HEK293T (cell line): Measurements from ENCODE around the gene RIPK3.

Experiments used
- CTCF ChIA-PET: fragments of 350-600 bp; formaldehyde crosslinking; extraction: SDS; loops from one replicate; lab custom pipeline; 2021; ENCODE audit warnings: antibody characterized with exemption, inconsistent platforms; lab: Yijun Ruan, JAX
- POLR2A ChIA-PET: fragments of 350-600 bp; formaldehyde crosslinking; extraction: SDS; loops from one replicate; lab custom pipeline; 2020; ENCODE audit warnings: antibody characterized with exemption, inconsistent platforms; lab: Yijun Ruan, JAX
- DNase-seq: peaks from one replicate; pipeline ENCODE4 v3.0.0; 2012; ENCODE audit warnings: mixed read lengths; ENCODE audit errors: extremely low spot score
- ARNT ChIP-seq: fragments of 450-650 bp; IDR thresholded peaks from 2 replicates; pipeline ENCODE4 v1.6.1; 2017; ENCODE audit warnings: mild to moderate bottlenecking
- BHLHE40 ChIP-seq: fragments of 450-650 bp; IDR thresholded peaks from 2 replicates; pipeline ENCODE4 v1.6.1; 2016; ENCODE audit warnings: mild to moderate bottlenecking, moderate library complexity, borderline replicate concordance
- CTBP1 ChIP-seq: fragments of 450-650 bp; IDR thresholded peaks from 2 replicates; pipeline ENCODE4 v1.6.1; 2016; ENCODE audit warnings: borderline replicate concordance
- ELF4 ChIP-seq: fragments of 450-650 bp; IDR thresholded peaks from 2 replicates; pipeline ENCODE4 v1.6.1; 2017; ENCODE audit warnings: antibody characterized with exemption
- FOXA1 ChIP-seq: fragments of 450-650 bp; IDR thresholded peaks from 2 replicates; pipeline ENCODE4 v1.6.1; 2016; ENCODE audit warnings: mild to moderate bottlenecking
- FOXK2 ChIP-seq: fragments of 450-650 bp; IDR thresholded peaks from 2 replicates; pipeline ENCODE4 v1.6.1; 2016; ENCODE audit warnings: mild to moderate bottlenecking
- FOXM1 ChIP-seq: fragments of 450-650 bp; IDR thresholded peaks from 2 replicates; pipeline ENCODE4 v1.6.1; 2017; ENCODE audit warnings: mild to moderate bottlenecking, borderline replicate concordance
- HDGF ChIP-seq: fragments of 450-650 bp; IDR thresholded peaks from 2 replicates; pipeline ENCODE4 v1.6.1; 2017; ENCODE audit warnings: antibody characterized with exemption, borderline replicate concordance
- L3MBTL2 ChIP-seq: fragments of 450-650 bp; conservative IDR thresholded peaks from 2 replicates; pipeline ENCODE4 v1.6.1; 2016; ENCODE audit warnings: mild to moderate bottlenecking
- LEF1 ChIP-seq: fragments of 450-650 bp; IDR thresholded peaks from 2 replicates; pipeline ENCODE4 v1.6.1; 2017; ENCODE audit warnings: mild to moderate bottlenecking, borderline replicate concordance
- NFRKB ChIP-seq: fragments of 450-650 bp; IDR thresholded peaks from 2 replicates; pipeline ENCODE4 v1.6.1; 2016; ENCODE audit warnings: mild to moderate bottlenecking, moderate library complexity
- PKNOX1 ChIP-seq: fragments of 450-650 bp; IDR thresholded peaks from 2 replicates; pipeline ENCODE4 v1.6.1; 2016
- SP1 ChIP-seq: fragments of 450-650 bp; IDR thresholded peaks from 2 replicates; pipeline ENCODE4 v1.6.1; 2017
- SUZ12 ChIP-seq: fragments of 450-650 bp; IDR thresholded peaks from 2 replicates; pipeline ENCODE4 v1.6.1; 2016; ENCODE audit warnings: mild to moderate bottlenecking
- TARDBP ChIP-seq: fragments of 450-650 bp; IDR thresholded peaks from 2 replicates; pipeline ENCODE4 v1.6.1; 2016
- ZNF384 ChIP-seq: fragments of 450-650 bp; IDR thresholded peaks from 2 replicates; pipeline ENCODE4 v1.6.1; 2016

The RIPK3 gene

GRCh38 chr14:24322672-24323071, 17.1 kb downstream of the RIPK3 start:
- CTCF ChIA-PET = interaction anchor here (0.8 to 1.9 kb wide), 4 partner anchors 11 to 109 kb away, joined by 4 to 11 read pairs (median 7); partner anchors contain the start of gene CIDEB
- DNase-seq = no peak
- no peak for TF ChIP-seq ZNF384
- TF ChIP-seq ELF4 = no peak
- TF ChIP-seq TARDBP = no peak
- TF ChIP-seq ARNT = no peak
- TF ChIP-seq CTBP1 = no peak
- TF ChIP-seq HDGF = no peak
- no peak for TF ChIP-seq SP1
- no peak for TF ChIP-seq FOXM1
- no peak for TF ChIP-seq NFRKB
- no peak for TF ChIP-seq BHLHE40
- TF ChIP-seq PKNOX1 = no peak
- no peak for TF ChIP-seq FOXK2
- POLR2A ChIA-PET = interaction anchor here (0.9 to 1.4 kb wide), 3 partner anchors 51 to 119 kb away, joined by 3 to 5 read pairs (median 4); partner anchors contain the start of genes KHNYN and RABGGTA

- CTCF ChIA-PET = interaction anchor here (1.6 to 1.9 kb wide), 2 partner anchors 13 to 110 kb away, joined by 10 to 11 read pairs; partner anchors contain the start of gene CIDEB
- POLR2A ChIA-PET = interaction anchor here (0.9 to 1.1 kb wide), 2 partner anchors 50 to 120 kb away, joined by 3 to 4 read pairs; partner anchors contain the start of gene RABGGTA
These were observed 18.4 kb downstream of the RIPK3 start for GRCh38 chr14:24321212-24321975.

GRCh38 chr14:24317141-24317928, 22.5 kb downstream of the RIPK3 start:
- ChIA-PET POLR2A (no interaction called here), CTCF (interaction anchor here (0.7 to 2.9 kb wide), 2 partner anchors 10 to 114 kb away, joined by 3 to 14 read pairs; partner anchors contain the start of gene CIDEB)
- TF ChIP-seq ZNF384 = no peak
- TF ChIP-seq ELF4 = no peak
- no peak for TF ChIP-seq FOXK2
- no peak for TF ChIP-seq NFRKB
- no peak for TF ChIP-seq FOXA1
- no peak for DNase-seq

More at GRCh38 chr14:24321212-24321975, 18.4 kb downstream of the RIPK3 start:
- no peak for DNase-seq
- TF ChIP-seq ELF4 = no peak
- no peak for TF ChIP-seq LEF1
- no peak for TF ChIP-seq L3MBTL2
- no peak for TF ChIP-seq FOXM1
- no peak for TF ChIP-seq ZNF384
- no peak for TF ChIP-seq FOXA1
- TF ChIP-seq TARDBP = no peak
- TF ChIP-seq SUZ12 = no peak
- no peak for TF ChIP-seq PKNOX1
- no peak for TF ChIP-seq NFRKB
- no peak for TF ChIP-seq BHLHE40
- no peak for TF ChIP-seq SP1
- TF ChIP-seq HDGF = no peak
- no peak for TF ChIP-seq ARNT
- TF ChIP-seq CTBP1 = no peak
- no peak for TF ChIP-seq FOXK2

GRCh38 chr14:24316597-24316950, 23.2 kb downstream of the RIPK3 start:
- ChIA-PET POLR2A (no interaction called here), CTCF (interaction anchor here (2.9 kb wide), 1 partner anchor 9 kb away, joined by 14 read pairs; the partner anchor contains the start of gene CIDEB)
- DNase-seq = no peak
- no peak for TF ChIP-seq ELF4
- no peak for TF ChIP-seq LEF1
- TF ChIP-seq PKNOX1 = no peak
- no peak for TF ChIP-seq SP1
- no peak for TF ChIP-seq NFRKB
- no peak for TF ChIP-seq TARDBP
- no peak for TF ChIP-seq FOXM1
- no peak for TF ChIP-seq CTBP1
- TF ChIP-seq L3MBTL2 = no peak

GRCh38 chr14:24315807-24316596, 23.8 kb downstream of the RIPK3 start:
- DNase-seq = no peak
- CTCF ChIA-PET = interaction anchor here (2.9 kb wide), 1 partner anchor 8 kb away, joined by 14 read pairs; the partner anchor contains the start of gene CIDEB
- POLR2A ChIA-PET = no interaction called here
- TF ChIP-seq ARNT = no peak
- TF ChIP-seq CTBP1 = no peak
